ENCODE results near the gene PAX5.
"Not testable (repeated sequence)": the region's sequence is repeated elsewhere in the genome, so short reads cannot be mapped to it uniquely, and the experiment has no call there.

PAX5 gene

DNA sequence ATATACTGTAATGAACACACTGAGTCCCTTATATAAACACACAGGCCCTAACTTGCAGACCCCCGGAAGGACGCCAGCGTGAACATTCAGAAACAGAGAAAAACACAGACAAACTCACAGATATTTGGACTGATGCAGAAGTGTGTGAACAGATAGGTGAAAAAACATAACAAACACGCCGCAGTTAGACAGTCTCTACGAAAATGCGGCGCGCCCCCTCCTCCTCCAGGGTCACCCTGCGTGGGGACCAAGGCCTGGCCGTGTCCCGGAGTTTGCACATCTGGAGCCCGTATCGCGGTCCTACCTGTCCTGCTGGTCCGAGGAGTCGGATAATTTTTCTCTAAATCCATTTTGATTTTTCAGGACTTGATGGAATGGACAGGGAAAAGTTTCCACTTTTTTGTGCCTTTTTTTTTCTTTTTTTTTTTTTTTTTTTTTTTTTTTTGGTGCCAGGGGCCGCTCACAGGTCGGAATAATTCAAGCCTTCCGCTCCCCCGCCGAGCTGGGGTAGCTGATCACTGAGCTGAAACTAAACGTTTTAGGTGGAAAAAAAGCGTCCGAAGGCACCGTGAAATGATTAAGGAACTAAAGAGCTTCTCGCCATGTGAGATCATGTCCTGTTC lies at the start of gene PAX5:
TSS of gene PAX5 (minus strand) at position 587 of the 623 bp plus-strand sequence. CDS start at position 350, 237 bp downstream.
- DNase-seq (ENCODE audit: low spot score), result no peak

DNA sequence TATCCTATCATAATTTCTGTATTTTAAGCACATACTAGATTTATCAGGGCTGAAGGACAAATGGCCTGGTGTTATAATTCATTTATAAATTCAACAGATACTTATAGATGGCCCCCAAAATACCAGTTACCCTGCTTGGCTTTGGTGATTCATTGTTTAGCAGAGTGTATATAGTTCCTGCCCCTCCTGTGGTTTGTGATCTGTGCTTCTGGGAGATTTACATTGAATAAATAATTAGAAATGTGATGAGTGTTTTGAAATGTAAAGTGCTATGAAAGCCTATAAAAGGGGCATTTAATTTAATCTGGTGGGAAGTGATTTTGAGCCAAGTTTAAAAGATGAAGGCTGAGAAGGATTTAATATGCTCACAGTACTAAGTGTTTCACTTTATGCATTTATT lies 49.6 kb upstream of the PAX5 start:
- DNase-seq (ENCODE audit: low spot score), result no peak

DNA sequence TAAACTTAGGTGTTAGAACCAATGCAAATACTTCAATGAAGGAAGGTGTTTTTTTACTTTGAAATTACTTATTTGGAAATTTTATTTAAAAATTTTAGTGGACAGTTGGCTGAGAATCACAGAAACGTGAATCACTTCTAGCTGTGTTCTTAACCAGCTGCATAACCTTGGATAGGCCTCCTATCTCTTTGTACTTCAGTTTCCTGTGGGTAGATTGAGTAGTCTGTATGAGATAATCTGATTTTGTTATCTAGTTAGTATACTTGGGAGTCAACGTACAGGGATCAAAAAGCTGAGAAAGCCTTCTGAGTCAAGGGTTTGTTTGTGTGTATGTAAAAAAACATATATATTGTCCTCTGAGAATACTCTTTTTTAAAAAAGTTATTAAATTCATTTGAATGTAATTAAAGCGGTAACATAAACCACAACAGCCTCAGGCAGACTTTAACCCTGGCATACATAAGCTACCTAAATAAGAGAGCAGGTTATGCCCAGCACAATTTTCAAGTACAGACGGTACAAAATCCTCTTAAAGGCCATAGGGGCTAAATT lies 48.2 kb upstream of the PAX5 start:
- no peak for DNase-seq (ENCODE audit: low spot score)

DNA sequence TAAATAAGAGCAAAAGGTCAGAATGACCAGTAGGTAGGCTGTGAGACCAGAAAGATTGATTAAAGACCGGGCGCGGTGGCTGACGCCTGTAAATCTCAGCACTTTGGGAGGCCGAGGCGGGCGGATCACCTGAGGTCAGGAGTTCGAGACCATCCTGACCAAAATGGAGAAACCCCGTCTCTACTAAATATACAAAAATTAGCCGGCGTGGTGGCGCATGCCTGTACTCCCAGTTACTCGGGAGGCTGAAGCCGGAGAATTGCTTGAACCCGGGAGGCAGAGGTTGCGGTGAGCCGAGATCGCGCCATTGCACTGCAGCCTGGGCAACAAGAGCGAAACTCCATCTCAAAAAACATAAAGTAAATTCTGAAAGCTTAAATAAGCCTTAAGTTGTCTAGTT lies 47.4 kb upstream of the PAX5 start:
- DNase-seq (ENCODE audit: low spot score), result not testable (repeated sequence)

DNA sequence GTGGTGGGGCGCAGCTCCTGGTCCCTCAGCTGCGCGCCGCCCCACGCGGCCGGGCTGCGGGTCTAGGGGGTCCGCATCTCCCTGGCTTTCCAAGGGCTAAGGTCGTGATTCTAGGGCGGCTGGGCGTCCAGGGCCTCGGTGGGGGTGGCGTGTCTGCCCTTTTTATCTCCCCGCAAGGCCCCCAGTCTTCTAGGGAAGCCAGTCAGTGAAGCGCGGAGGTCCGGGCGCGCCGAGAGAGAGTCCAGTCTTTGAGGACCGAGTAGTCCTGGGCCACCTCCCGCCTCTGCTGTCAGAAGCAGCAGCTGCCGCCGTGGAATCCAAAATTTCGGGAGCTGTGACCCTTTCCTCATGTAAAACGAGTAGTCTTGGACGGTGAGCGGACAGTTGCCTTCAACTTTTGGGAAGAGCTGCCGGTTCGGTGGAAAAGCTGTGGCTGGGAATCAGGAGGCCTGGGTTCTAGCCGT lies 46.1 kb upstream of the PAX5 start:
- DNase-seq (ENCODE audit: low spot score), result not testable (repeated sequence)

DNA sequence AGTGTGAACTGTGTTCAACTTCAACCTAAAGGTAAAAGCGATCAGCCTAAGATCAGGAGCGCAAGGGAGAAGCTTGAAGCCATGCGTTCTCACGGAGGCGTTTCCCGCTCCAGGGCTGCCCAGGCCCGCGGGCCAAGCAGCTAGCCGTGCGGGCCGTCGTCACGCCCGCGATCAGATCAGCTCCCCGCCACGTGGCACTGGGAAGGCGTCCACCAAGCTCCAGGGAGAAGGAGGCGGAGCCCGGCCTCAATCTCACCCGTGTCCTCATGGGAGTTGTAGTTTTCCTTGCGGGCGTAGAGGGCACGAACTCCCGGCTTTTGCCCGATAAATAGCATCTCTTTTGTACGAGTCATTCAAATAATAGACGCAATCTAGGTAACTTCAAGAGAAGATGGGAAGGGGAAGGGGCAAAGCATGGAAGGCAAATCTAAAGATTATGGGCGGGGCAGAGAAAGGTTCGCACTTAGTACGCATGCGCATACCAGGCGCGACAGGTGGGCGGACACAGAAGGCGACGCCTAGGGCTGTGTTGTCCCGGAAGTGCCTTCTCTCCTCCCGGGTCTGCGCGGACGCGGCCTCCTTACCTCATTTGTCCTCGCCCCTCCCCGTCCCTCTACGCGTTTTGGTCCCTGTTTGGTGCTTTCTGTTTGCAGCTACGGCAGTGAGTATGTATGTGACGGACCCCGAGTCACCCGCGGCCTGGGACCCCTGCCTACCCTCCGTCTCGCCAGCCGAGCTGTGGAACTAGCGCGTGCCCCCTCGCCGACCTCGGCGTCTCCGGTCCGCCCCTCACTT lies 45.5 kb upstream of the PAX5 start:
- peak; percentile 91 for DNase-seq (ENCODE audit: low spot score)

DNA sequence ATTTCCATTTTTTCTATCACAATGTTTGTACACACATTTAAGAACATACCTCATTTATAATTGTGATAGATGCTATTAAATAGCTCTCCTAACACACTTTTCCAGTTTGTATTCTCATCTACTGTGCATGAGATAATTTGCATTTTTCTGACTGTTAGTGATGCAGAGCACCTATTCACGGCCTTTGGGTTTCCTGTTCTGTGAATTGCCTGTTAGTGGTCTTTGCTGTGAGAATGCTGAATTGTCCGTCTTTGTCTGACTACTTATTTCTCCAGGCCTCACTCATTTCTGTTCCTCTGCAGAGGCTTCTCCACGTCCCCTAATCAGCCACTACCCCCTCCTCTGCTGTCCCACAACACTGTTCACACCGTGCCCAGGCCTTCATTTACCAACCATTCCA lies 40.7 kb upstream of the PAX5 start:
- not testable (repeated sequence) for DNase-seq (ENCODE audit: low spot score)

DNA sequence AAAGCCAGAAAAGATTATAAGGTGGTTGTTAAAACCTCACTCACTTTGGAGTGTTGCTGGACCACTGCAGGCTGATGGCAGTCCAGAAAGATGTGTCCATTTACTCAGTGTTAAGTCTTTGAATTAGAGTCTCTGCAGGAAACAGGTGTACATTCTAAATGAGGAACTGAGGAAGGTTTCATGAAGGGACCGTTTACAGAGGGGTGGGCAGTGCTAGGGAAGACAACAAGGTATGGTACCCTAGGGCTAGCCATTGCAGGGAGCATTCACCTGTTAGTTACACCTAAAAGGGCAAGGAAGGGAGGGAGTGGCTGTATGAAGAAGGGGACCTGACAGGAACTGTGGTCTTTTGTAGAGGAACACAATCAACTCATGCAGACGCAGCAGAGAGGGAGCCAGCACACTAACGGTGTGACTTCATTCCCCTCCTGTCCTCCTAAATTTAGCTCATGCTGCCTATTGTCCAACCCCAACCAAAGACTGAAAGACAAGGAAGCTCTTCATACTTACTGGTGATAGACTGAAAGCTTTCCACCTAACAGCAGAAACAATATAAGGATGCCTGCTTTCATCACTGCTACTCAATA lies 32.2 kb upstream of the PAX5 start:
- DNase-seq (ENCODE audit: low spot score), result no peak

DNA sequence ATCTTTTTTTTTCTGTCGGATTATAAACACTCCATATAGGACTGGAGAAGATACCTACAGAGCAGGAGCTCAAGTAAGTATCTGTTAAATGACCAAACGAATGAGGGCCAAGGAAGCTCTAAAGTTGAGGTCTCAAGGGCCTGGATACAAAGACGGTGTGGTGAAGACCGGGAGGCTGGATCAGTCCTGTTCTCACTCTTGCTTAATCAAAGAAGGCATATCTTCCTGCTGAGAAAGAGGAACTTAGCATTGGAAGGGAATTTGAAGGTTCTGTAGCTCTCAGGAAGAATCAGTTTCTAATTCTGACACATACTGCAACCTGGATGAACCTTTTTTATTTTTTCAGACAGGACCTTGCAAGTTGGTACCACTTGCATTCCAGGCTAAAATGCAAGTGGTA lies 28.3 kb upstream of the PAX5 start:
- DNase-seq (ENCODE audit: low spot score), result no peak

DNA sequence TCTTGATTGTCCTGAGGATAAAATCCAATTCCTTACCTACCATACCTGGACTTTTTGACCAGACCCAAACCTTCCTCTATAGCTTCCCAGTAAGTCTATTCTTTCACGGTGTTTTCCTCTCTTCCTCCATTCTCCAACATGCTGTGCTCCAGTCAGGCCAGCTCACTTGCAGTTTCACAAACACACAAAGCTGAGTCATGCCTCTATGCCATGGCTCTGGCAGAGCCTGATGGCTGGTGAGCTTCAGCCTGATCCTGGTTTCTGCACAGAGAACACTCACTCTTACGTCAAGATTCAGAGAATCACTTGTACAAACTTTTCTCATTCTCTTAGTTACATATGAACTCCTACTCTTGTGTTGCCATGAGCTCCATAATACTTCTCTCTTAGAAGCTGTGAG lies 27.7 kb upstream of the PAX5 start:
- DNase-seq (ENCODE audit: low spot score), result no peak

DNA sequence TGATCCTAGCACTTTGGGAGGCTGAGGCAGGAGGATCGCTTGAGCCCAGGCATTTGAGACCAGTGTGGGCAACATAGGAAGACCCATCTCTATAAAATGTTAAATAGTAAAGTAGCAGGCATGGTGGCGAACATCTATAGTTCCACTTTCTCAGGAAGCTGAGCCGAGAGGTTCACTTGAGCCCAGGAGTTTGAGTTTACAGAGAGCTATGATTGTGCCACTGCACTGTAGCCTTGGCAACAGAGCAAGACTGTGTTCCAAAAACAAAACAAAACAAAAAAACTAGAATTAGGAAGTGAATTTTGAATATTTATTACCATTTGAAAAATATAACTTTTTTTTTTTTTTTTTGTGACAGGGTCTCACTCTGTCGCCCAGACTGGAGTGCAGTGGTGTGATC lies 26.8 kb upstream of the PAX5 start:
- no peak for DNase-seq (ENCODE audit: low spot score)

DNA sequence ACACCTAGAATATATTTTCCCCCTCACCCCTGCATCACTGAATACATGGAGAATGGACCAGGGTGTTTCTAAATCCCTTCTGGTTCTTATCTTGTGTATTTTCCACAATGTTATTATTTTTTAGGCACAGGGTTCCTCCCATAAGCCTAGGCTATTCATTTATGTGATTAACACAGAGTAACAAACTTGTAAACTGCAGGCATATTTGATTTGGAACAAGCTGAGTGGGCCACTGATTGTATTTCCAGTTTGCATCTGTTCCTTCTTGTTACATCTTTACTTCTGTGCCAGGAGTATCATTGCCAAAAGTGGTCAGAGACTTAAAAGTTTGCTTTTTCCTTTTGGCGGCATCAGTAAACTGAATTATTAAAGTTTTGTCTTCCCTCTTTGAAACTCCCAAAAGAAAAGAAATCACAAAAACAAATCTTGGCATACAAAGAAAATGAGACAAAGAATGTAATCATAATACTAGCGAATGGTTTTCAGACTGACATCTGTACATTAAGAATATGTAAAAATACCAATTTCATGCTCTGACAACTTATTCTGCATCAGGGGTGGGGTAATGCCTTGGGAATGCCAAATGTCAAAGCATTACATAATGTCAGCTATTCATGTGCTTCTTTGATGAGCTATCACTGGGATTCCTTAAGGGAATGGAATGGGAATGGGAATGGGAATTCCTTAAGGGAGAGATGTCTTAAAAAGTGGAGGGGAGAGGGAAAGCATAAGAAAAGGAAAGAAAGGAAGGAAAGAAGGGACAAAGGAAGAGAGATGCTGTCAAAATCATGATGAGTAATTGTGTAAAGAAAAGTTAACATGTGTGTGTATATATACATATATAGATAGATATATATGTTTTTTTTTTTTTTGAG lies 22.2 kb upstream of the PAX5 start:
- DNase-seq (ENCODE audit: low spot score), result no peak

DNA sequence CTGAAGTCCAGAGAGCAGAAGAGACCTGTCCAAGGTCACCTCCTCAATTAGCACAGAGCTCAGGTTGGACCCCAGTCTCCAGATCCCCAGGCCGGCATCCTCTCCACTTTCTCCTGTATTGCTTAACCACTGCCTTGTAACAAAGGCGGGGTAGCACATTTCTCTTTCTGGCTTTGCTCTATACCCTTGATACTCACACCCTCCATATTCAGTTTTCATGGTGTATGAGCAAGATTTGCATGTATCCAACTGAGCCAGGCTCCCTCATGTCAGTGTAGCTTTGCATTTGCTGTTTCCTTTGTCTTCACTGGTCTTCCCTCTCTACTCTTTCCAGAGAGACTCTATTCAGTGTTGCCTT lies 20.3 kb upstream of the PAX5 start:
- not testable (repeated sequence) for DNase-seq (ENCODE audit: low spot score)

DNA sequence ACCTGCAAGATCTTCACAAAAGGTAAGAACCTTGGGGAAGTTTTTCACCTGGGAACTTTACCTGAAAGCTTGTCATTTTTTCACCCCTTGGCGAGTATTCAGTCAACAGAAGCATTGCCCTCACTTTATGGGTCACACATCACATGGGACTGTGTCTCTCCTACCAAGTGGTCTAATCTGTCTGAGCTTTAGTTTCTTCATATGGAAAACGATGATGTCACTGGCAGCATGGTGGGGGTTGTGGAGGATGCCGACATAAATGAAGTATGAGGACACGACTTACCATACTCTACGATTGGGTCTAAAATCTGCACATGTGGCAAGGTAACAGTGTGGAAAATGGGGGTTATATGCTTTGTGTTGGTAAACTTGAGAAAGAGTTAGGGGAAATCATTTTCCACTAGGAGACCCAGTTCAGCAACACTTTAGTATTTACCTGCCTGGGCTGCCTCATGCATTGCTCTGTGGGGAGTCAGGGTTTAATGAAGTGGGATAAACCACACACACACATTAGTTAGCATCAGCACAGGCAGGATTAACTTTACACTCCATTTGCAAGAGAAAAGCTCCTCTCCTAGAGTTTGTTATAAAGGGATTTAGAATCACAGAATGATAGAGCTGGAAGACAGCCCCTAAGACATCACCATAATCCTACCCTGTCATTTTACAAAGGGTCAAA lies 19.8 kb upstream of the PAX5 start:
- DNase-seq (ENCODE audit: low spot score), result no peak

DNA sequence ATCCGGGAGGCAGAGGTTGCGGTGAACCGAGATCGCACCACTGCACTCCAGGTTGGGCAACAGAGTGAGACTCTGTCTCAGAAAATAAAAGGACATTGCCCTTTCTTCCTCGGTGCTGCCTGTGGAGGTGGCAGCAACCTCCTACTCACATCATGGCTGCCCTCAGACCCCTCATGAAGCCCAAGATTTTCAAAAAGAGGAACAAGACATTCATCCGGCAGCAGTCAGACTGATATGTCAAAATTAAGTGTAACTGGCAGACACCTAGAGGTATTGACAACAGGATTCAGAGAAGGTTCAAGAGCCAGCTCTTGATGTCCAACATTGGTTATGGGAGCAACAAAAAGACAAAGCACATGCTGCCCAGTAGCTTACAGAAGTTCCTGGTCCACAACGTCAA lies 12.6 kb upstream of the PAX5 start:
- DNase-seq (ENCODE audit: low spot score), result no peak

DNA sequence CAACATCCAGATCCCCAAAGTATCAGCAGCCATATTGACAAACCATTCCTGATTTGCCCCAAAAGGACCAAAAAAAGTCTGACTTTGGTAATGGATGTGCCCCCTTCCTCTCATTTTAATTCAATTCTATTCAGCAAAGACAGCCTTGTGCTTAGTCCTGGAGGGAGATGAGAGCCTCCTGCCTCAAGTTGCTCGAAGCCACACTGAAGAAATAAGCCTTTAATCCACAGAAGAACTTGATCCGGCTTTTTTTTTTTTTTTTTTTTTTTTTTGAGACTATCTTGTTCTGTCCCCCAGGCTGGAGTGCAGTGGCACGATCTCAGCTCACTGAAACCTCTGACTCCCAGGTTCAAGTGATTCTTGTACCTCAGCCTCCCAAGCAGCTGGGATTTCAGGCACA lies 8.4 kb upstream of the PAX5 start:
- DNase-seq (ENCODE audit: low spot score), result no peak

DNA sequence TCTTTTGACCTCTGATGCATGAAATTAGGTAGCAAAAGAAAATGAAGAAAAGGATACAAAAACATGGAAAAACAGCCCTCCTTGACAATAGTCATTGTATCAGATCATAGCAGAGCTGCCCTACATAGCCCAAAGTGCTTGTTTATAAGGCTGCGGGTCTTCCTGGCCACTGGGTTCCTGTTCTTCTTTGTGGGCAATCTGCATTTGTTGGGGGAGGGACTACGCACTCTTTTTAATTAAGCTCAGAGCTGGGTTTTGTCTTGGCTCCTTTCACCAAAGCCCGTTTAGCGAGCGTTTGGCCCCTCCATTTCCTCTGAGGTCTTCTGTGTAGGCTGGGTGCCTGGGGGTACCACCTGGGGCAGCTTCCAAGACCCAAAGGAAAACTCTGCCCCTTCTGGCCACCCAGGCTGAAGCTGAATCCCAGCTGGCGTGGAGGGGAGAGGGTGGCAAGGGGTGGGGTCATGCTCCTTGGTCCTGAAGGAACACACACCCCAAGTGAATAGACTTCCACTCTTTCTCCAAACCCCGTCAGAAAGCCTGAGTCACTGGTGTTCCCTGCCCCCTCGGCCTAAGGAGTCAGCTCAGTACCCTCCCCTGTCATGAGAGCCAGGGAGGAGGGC lies 6.5 kb upstream of the PAX5 start:
- no peak for DNase-seq (ENCODE audit: low spot score)

DNA sequence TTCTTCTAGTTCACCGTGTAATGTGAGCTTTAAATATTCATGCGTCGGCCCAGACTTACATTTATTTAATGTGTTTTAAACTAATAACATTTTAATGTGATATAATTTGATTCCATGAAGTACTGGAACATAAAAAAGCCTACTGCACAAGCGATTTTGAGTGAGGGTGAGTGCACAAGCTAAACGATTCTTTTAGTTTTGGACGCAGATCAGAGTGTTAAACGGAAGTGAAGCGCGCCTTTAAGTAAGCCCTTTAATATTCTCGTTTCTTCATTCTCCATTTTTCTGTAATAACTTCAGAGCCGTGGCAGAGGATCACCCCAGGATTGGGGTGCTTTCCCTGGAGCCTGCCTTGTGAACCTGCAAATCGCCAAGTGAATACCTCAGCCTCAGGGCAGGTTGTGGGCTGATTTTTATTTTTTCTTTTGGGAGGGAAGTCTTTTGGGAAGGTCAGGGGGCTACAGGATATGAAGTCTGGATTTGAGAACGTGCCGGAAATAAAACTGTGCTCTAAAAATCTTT lies 4.9 kb upstream of the PAX5 start:
- no peak for DNase-seq (ENCODE audit: low spot score)

DNA sequence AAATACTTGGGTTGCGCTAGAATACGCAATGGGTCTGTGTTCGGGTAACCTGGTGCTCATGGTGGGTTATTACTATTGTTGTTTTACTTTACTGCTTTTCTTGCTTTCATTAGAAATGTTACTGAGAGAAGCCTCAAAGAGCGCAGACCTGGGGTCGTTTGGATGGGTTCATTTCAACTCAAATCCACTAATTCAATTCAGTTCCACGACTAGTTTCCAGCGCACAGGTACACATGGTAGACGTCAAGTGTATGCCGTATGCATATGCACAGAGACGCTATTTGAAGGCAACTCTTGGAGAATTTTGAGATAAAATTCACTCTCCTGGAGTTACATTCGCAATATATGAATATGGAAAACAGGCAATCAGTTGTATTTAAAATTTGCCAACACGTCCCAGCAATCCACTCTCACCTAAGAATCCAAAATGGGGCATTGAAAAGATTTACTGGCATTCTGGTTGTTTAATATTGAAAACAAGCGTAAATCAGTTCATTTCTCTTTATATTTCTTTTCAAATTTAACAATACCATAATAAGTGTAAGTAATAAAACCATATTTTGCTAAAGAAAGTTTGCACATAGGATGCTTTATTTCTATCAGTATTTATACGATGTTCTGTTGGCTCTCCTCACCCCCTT lies 4.4 kb upstream of the PAX5 start:
- DNase-seq (ENCODE audit: low spot score), result no peak

Data from globus pallidus (tissue), 1 donor.